Mesenchymal stem cell (in vitro differentiated cells and primary cell): ENCODE data around the gene OGT.
A peak's percentile ranks its signal among the peaks of the same experiment; 100 is the strongest.

Experiments
- DNase-seq: peaks from one replicate; pipeline ENCODE4 v3.0.0-alpha.2; 2013
- H2AFZ ChIP-seq: one replicate; pipeline ENCODE4 v1.6.1; 2013; ENCODE audit warnings: low read depth, mild to moderate bottlenecking, control low read depth, inconsistent platforms, low read length, moderate library complexity
- H2AK5ac ChIP-seq: 2 replicates; pipeline ENCODE4 v1.6.1; 2013; ENCODE audit warnings: low read length, moderate library complexity, mild to moderate bottlenecking, inconsistent platforms; ENCODE audit not compliant: severe bottlenecking
- H2BK120ac ChIP-seq: one replicate; pipeline ENCODE4 v1.6.1; 2013; ENCODE audit warnings: low read depth, mild to moderate bottlenecking, inconsistent platforms, low read length, moderate library complexity
- H2BK12ac ChIP-seq, 2 experiments: one replicate each; pipeline ENCODE4 v1.6.1; 2013; ENCODE audit warnings: inconsistent platforms in 2 of 2, low read length in 2 of 2, mild to moderate bottlenecking in 2 of 2, moderate library complexity in 2 of 2, control low read depth in 1 of 2
- H2BK15ac ChIP-seq: one replicate; pipeline ENCODE4 v1.6.1; 2013; ENCODE audit warnings: mild to moderate bottlenecking, low read depth, inconsistent platforms; ENCODE audit not compliant: poor library complexity, severe bottlenecking
- H2BK5ac ChIP-seq: 2 replicates; pipeline ENCODE4 v1.6.1; 2013; ENCODE audit warnings: low read depth, mild to moderate bottlenecking, low read length, control low read depth, inconsistent platforms; ENCODE audit not compliant: poor library complexity, severe bottlenecking
- H3K14ac ChIP-seq, 2 experiments: one replicate each; pipeline ENCODE4 v1.6.1; 2013; ENCODE audit warnings: inconsistent platforms in 2 of 2, low read length in 2 of 2, control low read depth in 1 of 2, mild to moderate bottlenecking in 1 of 2, moderate library complexity in 1 of 2
- H3K18ac ChIP-seq, 2 experiments: one replicate each; pipeline ENCODE4 v1.6.1; 2013; ENCODE audit warnings: inconsistent platforms in 2 of 2, low read length in 2 of 2, control low read depth in 1 of 2, low read depth in 1 of 2, mild to moderate bottlenecking in 1 of 2
- H3K23ac ChIP-seq, 2 experiments: one replicate each; pipeline ENCODE4 v1.6.1; 2013; ENCODE audit warnings: inconsistent platforms in 2 of 2, low read length in 2 of 2, mild to moderate bottlenecking in 2 of 2, moderate library complexity in 2 of 2, control low read depth in 1 of 2
- H3K27ac ChIP-seq: 2 replicates; pipeline ENCODE4 v1.5.1; 2013; ENCODE audit warnings: mild to moderate bottlenecking, moderate library complexity, low read length, control low read depth, inconsistent platforms; ENCODE audit not compliant: poor library complexity, severe bottlenecking
- H3K27me3 ChIP-seq, 2 experiments: 2 replicates each; pipeline versions ENCODE4 v1.6.1 to v1.7.0; 2013; ENCODE audit warnings: low read length in 2 of 2, mild to moderate bottlenecking in 2 of 2, moderate library complexity in 2 of 2, control low read depth in 1 of 2, inconsistent platforms in 1 of 2; ENCODE audit not compliant: control insufficient read depth in 1 of 2, insufficient read depth in 1 of 2
- H3K36me3 ChIP-seq, 2 experiments: 2 replicates each; pipeline versions ENCODE4 v1.6.1 to v1.7.0; 2013; ENCODE audit warnings: low read length in 2 of 2, control low read depth in 1 of 2, inconsistent platforms in 1 of 2, low read depth in 1 of 2, mild to moderate bottlenecking in 1 of 2; ENCODE audit not compliant: insufficient read depth in 2 of 2, control insufficient read depth in 1 of 2
- H3K4ac ChIP-seq, 2 experiments: one replicate each; pipeline ENCODE4 v1.6.1; 2013; ENCODE audit warnings: inconsistent platforms in 2 of 2, low read length in 2 of 2, mild to moderate bottlenecking in 2 of 2, moderate library complexity in 2 of 2, control low read depth in 1 of 2, low read depth in 1 of 2
- H3K4me1 ChIP-seq: 2 replicates; pipeline ENCODE4 v1.6.1; 2013; ENCODE audit warnings: low read depth, low read length, control low read depth; ENCODE audit not compliant: control insufficient read depth, insufficient read depth
- H3K4me2 ChIP-seq: 2 replicates; pipeline ENCODE4 v1.6.1; 2013; ENCODE audit warnings: low read length, mild to moderate bottlenecking, inconsistent platforms; ENCODE audit not compliant: poor library complexity, severe bottlenecking
- H3K4me3 ChIP-seq, 2 experiments: 2 replicates each; pipeline versions ENCODE4 v1.5.1 to v1.7.0; 2013; ENCODE audit warnings: low read length in 2 of 2, mild to moderate bottlenecking in 2 of 2, control low read depth in 1 of 2, low read depth in 1 of 2; ENCODE audit not compliant: insufficient read depth in 1 of 2
- H3K79me1 ChIP-seq: replicated peaks from 2 replicates; pipeline ENCODE4 v1.6.1; 2013; ENCODE audit warnings: mild to moderate bottlenecking, control low read depth, low read length, inconsistent platforms; ENCODE audit not compliant: poor library complexity, severe bottlenecking
- H3K9ac ChIP-seq: 2 replicates; pipeline ENCODE4 v1.7.0; 2013; ENCODE audit warnings: mild to moderate bottlenecking, low read length, moderate library complexity
- H3K9me3 ChIP-seq: 2 replicates; pipeline ENCODE4 v1.7.0; 2013; ENCODE audit warnings: mild to moderate bottlenecking, low read length; ENCODE audit not compliant: control insufficient read depth
- H4K8ac ChIP-seq: one replicate; pipeline ENCODE4 v1.6.1; 2013; ENCODE audit warnings: inconsistent platforms, mild to moderate bottlenecking, low read length, moderate library complexity
- H4K91ac ChIP-seq: one replicate; pipeline ENCODE4 v1.6.1; 2013; ENCODE audit warnings: mild to moderate bottlenecking, low read length, inconsistent platforms
- WGBS: methylation state at CpG from one replicate; pipeline ENCODE4 v1.1.7; 2013; ENCODE audit warnings: mixed read lengths; 5-methylcytosine and 5-hydroxymethylcytosine counted together

The OGT gene

DNA sequence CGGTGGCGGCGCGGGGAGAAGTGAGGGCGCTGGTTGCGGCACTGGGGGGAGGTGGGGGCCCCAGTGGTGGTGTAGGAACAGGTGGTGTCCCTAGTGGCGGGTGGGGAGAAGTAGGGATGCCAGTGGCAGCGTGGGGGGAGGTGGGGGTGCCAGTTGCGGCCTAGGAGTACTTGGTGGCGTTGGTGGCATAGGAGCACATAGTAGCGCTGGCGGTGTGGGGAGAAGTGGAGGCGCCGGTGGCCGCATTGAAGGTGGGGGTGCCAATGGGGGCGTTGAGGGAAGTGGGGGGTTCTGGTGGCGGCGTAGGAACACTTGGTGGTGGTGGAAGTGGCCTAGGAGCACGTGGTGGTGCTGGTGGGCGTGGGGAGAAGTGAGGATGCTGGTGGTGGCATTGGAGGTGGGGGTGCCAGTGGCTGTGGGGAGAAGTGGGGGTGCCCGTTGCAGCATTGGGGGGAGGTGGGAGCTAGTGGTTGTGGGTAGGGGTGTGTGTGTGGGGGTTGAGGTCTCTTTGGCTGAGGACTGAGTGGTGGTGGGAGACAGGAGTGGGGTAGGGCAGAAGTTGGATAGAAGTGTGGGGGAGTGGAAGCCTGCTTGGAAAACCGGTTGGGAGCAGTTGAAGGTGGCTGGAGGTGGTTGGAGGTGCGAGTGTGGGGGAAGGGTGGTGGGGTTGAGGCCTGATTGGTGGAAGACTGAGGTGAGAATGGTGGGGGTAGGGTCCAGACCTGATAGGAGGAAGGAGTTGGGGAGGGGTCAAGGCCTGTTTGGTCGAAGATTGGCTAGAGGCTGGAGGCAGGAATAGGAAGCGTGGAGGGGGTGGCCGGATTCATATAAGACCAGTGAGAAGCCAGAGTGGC lies 46.5 kb downstream of the OGT start:
- Histone ChIP-seq H4K8ac (no peak overlapping the region), H3K9me3 (no peaks in the 10 kb centered on the region), H2AFZ (no peak overlapping the region), H3K36me3 (peaks cover 20 to 29% of the 10 kb centered on the region in 2 experiments), H3K9ac (no peak overlapping the region), H2BK12ac (no peak overlapping the region), H2AK5ac (no peak overlapping the region), H3K4me1 (peaks cover 2% of the 10 kb centered on the region), H3K4me3 (no peak overlapping the region), H3K79me1 (peaks cover 8% of the 10 kb centered on the region), H3K27me3 (no peaks in the 10 kb centered on the region), H3K23ac (no peak overlapping the region), H2BK5ac (no peak overlapping the region), H2BK120ac (no peak overlapping the region), H2BK15ac (no peak overlapping the region), H3K14ac (no peak overlapping the region), H3K18ac (no peak overlapping the region), H4K91ac (peak overlapping the region; percentile 15), H3K4ac (no peak overlapping the region), H3K27ac (no peak overlapping the region), H3K4me2 (no peak overlapping the region)
- WGBS, result 96% methylated on average over 25 of the region's 26 CpGs
- DNase-seq, result no peak

DNA sequence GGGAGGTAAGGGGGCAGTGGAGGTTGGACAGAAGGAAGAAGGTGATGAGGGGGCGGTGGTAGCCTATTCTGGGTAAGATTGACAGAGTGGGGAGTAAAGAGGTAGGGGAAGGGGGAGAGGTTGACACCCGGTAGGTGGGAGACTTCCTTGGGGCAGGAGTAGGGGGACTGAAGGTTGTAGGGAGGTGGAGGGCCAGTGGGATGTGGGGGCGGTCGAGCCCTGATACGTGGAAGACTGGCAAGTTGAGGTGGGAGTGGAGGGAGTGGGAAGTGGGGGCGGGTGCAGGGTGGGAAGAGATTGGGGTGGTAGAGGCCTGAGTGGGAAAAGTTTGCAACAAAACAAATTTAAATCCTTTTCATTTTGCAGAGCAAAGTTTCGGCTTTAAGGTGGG lies 47.1 kb downstream of the OGT start:
- peaks cover 20 to 23% of the 10 kb centered on the region in 2 experiments for H3K36me3 ChIP-seq
- H3K23ac ChIP-seq, result no peak overlapping the region
- no peak overlapping the region for H2AK5ac ChIP-seq
- no peak overlapping the region for H3K18ac ChIP-seq
- no peak overlapping the region for H3K4me2 ChIP-seq
- H2BK12ac ChIP-seq, result no peak overlapping the region
- no peak overlapping the region for H2AFZ ChIP-seq
- H2BK120ac ChIP-seq, result no peak overlapping the region
- no peak overlapping the region for H3K14ac ChIP-seq
- no peak overlapping the region for H3K27ac ChIP-seq
- H3K4me3 ChIP-seq, result no peak overlapping the region
- H4K91ac ChIP-seq, result no peak overlapping the region
- no peaks in the 10 kb centered on the region for H3K9me3 ChIP-seq
- peaks cover 8% of the 10 kb centered on the region for H3K79me1 ChIP-seq
- peaks cover 2% of the 10 kb centered on the region for H3K4me1 ChIP-seq
- no peaks in the 10 kb centered on the region for H3K27me3 ChIP-seq
- WGBS, result 100% methylated on average over 6 of the region's 7 CpGs
- no peak overlapping the region for H2BK15ac ChIP-seq
- H2BK5ac ChIP-seq, result no peak overlapping the region
- no peak overlapping the region for H3K4ac ChIP-seq
- no peak overlapping the region for H4K8ac ChIP-seq
- H3K9ac ChIP-seq, result no peak overlapping the region
- no peak for DNase-seq

DNA sequence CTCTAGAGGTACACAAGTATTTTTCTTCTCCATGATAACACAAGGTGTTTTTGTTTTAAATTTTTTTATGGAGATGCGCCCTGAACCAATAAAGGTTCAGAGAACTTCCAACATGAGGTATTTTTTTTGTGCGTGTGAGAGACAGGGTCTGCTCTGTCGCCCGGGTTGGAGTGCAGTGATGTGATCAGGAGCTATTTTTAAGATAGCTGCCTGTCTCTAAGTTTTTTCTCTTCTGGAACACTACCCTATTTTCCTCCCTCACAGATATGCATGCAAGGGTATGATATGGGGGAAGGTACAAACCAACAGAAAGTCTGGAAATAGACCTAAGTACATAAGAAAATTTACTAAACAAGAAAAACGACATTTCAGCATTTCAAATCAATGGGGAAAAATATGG lies 48.3 kb downstream of the OGT start:
- no peak for DNase-seq
- no peak overlapping the region for H3K4me2 ChIP-seq
- H3K9ac ChIP-seq, result no peak overlapping the region
- no peak overlapping the region for H2AFZ ChIP-seq
- no peaks in the 10 kb centered on the region for H3K27me3 ChIP-seq
- peaks cover 11% of the 10 kb centered on the region for H3K79me1 ChIP-seq
- H3K18ac ChIP-seq, result no peak overlapping the region
- WGBS, result no CpG with 5 or more reads among the region's 5 CpGs
- no peak overlapping the region for H2AK5ac ChIP-seq
- no peak overlapping the region for H2BK5ac ChIP-seq
- H3K4me3 ChIP-seq, result no peak overlapping the region
- no peak overlapping the region for H4K8ac ChIP-seq
- no peak overlapping the region for H2BK120ac ChIP-seq
- no peak overlapping the region for H3K4ac ChIP-seq
- H3K27ac ChIP-seq, result no peak overlapping the region
- peaks cover 2% of the 10 kb centered on the region for H3K4me1 ChIP-seq
- H3K36me3 ChIP-seq, result peaks cover 12 to 20% of the 10 kb centered on the region in 2 experiments
- no peak overlapping the region for H3K14ac ChIP-seq
- H2BK12ac ChIP-seq, result no peak overlapping the region
- H3K9me3 ChIP-seq, result no peaks in the 10 kb centered on the region
- H4K91ac ChIP-seq, result no peak overlapping the region
- H3K23ac ChIP-seq, result no peak overlapping the region
- H2BK15ac ChIP-seq, result no peak overlapping the region

DNA sequence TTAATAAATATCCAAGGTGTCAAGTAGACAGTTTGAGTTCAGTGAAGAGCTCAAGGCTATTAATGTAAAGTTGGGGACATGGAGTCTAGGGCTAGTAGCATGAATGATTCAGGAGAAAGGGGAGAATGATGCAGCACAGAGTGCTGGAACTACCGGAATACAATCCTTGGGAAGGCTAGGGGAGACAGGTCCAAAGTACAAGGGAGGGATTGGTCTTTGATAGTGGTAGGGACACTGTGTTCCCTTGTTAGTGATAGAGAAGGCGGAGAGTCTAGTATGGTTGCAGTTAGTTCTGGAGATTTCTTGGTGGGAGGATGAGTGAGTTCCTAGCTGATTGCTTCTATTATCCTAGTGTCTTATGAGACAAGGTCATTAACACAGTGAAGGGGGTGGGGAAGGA lies 54.0 kb downstream of the OGT start:
- Histone ChIP-seq H3K27ac (no peak overlapping the region), H3K23ac (no peak overlapping the region), H3K18ac (peak overlapping the region in 1 of 2 experiments; percentile 24), H2AK5ac (no peak overlapping the region), H3K4me2 (no peak overlapping the region), H2BK5ac (no peak overlapping the region), H2BK12ac (no peak overlapping the region), H2BK120ac (no peak overlapping the region), H3K27me3 (no peaks in the 10 kb centered on the region), H2AFZ (no peak overlapping the region), H3K4ac (no peak overlapping the region), H3K4me3 (no peak overlapping the region), H3K9me3 (peaks cover 2% of the 10 kb centered on the region), H3K79me1 (peaks cover 2% of the 10 kb centered on the region), H3K14ac (no peak overlapping the region), H4K8ac (no peak overlapping the region), H4K91ac (no peak overlapping the region), H3K36me3 (no peaks in the 10 kb centered on the region), H3K4me1 (no peaks in the 10 kb centered on the region), H2BK15ac (no peak overlapping the region), H3K9ac (no peak overlapping the region)
- 100% methylated on average over 2 of the region's 2 CpGs for WGBS
- DNase-seq, result no peak
